ENCODE data around the gene GP5.
A peak's percentile ranks its signal among the peaks of the same experiment; 100 is the strongest.

The GP5 gene, protein sequence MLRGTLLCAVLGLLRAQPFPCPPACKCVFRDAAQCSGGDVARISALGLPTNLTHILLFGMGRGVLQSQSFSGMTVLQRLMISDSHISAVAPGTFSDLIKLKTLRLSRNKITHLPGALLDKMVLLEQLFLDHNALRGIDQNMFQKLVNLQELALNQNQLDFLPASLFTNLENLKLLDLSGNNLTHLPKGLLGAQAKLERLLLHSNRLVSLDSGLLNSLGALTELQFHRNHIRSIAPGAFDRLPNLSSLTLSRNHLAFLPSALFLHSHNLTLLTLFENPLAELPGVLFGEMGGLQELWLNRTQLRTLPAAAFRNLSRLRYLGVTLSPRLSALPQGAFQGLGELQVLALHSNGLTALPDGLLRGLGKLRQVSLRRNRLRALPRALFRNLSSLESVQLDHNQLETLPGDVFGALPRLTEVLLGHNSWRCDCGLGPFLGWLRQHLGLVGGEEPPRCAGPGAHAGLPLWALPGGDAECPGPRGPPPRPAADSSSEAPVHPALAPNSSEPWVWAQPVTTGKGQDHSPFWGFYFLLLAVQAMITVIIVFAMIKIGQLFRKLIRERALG

DNA sequence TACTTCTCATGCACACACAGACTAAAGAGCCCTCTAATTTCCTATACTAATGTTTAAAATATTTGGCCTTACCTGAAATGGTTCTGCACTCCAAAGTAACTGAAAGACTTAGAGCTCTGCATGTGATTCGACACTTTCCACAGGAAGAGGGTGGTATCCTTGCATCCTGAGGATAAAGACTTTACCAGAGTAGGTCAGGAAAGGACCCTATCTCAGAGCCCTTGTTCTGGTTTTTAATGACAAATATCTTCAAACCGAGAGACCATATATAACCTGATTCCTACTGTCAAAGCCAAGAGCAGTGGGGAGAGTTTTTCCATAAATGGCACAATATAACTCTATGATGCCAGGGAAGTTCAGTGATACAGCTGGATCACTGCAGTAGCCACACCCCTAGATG is at the start of gene GP5:
GP5 (minus strand) TSS at position 101 of the 400 bp plus-strand sequence. CDS start 984 bp downstream, outside the sequence.
- DNase-seq = no peak

DNA sequence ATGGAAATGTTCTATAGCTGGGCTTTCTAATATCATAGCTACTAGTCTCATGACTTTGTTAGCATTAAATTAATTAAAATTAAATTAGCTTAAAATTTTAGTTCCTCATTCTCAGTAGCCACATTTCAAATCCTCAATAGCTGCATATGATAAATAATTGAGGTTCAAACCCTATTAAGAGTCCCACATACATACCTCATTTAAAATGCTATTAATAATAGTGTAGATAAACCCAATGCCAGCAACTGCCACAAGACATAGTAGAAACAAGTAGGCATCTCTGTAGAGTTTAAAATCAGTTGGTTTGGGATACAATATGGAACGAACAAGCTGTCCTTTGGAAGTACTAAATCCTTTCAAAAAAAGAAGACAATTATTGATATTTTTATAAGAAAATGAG is 48.6 kb upstream of the GP5 start:
- DNase-seq = peak; percentile 19

DNA sequence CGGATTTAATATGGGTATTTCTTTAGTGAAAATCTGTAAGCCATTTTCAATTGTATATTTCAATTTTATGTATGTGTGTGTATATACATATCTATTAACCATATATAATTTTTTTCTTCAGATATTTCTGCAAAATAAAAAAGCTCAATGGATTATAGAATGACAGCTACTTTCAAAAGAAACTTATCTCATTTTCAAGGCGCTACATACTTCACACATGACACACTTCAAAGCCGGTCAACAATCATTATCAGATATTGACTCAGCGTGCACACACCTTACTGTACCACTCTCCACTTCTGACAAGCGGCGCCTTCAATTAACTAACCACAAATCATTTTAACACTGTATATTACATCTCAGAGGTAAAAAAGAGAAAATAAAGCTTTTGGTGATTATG is 48.1 kb upstream of the GP5 start:
- peak; percentile 84 for DNase-seq

DNA sequence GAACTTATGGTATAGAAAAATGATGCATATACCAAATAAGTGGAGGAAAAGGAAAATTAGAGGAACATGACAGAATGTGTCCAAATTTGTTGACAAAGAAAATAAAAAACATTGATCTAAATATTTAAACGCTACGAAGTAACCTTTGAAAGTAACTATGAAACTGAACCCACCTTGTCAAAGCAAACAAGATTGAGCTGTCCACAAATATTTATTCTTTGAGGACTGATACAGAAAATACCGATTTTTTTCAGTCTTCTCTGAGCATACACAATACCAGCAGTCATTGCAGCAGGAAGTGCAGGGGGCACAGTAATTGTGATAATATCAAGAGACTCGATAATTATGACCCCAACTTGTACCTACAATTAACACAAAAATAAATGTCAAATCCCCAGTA is 47.7 kb upstream of the GP5 start:
- DNase-seq = peak; percentile 83

DNA sequence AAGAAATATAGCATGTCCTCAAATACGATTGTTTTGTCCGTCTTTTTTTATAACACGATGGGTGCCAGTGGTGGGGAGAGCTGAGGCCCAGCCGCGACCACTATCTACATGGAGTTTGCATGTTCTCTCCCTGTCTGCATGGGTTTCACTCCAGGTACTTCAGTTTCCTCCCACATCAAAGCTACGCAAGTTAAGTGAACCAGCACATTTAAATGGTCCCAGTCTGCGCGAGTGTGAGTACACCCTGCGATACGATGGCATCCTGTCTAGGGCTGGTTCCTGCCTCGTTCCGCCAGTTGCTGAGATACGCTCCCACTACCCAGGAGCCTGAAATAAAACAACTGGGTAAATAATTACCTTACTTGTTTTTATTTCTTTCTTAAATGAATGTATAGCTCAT is 47.1 kb upstream of the GP5 start:
- peak; percentile 95 for DNase-seq

DNA sequence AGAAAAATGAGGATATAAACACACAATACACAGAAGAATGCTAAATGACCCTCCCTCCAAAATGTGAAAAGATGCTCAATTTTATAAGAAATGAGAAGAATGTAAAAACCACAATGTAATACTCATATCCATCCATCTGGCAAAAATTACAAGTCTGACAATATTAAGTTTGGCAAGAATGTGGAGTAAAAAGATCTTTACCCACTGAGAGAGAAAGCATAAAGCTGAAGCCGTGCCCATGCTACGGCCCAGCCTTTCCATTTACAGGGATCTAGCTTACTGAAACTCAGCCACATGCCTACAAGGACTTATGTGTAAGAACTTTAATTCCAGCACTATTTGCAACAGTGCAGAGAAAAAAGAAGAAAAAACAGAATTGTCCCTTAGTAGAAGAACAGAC is 44.8 kb upstream of the GP5 start:
- no peak for DNase-seq

DNA sequence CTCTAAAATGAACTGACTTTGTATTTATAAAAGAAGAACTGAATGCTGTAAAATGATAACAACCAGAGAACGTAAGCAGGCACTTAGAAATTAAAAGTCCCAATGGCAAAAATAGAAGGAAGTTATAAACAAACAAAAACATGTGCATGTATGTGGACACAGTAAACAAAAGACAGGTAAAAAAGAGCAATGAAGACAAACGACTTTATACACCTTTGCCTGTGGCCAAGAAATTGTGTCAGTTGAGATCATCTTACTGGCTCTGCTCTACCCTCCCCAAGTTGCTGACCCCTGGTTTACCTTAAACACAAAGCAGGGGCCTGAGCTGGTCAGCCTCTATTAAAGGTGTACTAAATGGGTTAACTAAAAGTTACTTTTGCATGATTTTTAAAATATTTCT is 41.7 kb upstream of the GP5 start:
- peak; percentile 44 for DNase-seq

DNA sequence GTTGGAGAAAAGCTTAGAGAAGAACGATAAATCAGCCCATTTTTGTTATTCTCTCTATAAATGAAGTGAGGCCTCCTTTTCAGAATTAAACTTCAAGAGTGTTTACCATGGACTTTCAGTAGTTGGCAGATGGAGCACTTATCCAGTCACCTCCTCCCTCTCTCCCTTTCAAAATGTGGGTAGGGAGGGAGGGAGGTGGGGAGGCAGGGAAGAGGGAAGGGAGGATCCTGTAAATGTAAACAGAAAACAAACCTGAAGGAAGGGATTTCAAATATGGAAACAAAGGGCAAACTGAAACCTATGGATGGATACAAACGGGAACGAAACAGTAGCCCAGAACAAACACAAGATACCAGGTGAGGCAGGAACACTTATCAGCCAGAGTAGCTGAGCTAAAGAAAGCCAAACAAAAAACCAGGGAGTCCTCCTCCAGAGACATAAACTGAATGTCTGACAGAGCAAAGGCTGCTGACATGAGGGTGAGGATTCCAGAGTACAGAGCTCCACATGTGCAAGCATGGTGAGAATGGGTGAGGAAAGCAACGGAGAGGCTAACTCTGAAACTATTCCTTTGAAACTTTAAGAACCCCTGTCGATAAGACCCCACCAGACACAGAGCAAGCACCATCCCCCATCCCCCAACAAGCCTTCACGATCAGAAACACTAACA is 41.0 kb upstream of the GP5 start:
- DNase-seq = peak; percentile 90

DNA sequence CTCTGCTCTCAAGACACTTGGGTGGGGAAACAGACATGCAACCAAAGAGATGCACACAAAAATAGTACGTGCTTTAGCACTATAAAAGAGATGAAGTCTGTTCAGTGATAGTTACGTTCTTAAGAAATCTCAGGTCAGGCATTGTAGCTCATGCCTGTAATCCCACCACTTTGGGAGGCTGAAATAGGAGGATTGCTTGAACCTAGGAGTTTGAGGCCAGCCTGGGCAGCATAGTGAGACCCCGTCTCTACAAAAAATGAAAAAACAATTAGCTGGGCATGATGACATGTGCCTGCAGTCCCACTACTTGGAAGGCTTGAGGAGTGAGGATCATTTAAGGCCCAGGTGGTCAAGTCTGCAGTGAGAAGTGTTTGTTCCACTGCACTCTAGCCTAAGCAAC is 35.4 kb upstream of the GP5 start:
- no peak for DNase-seq

DNA sequence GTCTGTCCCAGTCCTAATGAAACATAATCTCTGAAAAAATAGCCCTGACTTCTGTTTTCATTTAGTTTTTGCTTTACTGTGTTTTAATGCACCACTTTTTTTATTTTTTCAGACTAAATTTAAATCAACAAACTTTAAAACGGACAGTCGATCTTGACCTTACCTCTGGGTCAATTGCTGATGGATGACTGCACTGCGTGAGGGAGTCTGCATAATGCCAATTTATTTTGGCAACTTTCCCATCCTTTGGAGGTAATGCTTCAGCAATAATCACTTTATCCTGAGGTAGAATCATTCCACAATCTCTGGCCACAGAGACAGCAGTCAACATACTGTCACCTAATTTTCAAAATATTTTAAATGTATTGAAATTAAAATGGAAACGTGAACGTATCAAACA is 32.5 kb upstream of the GP5 start:
- no peak for DNase-seq

DNA sequence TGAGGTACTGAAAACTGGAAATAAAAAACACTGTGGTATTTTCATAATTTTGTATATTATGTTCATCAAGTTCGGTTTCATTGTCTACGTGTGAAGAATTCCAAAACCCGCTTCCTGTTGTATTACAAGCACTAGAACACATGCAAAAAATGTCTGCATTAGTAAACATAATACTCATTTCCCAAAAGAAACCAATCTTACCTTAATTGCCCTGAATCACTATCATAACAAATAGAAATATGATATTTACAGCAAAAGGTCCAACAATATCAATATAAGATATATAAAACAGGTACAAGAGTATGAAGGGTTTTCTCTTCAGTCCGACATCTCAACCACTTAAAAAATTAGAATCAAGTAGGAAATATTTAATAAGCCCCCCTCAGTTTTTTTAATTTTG is 26.3 kb upstream of the GP5 start:
- no peak for DNase-seq

DNA sequence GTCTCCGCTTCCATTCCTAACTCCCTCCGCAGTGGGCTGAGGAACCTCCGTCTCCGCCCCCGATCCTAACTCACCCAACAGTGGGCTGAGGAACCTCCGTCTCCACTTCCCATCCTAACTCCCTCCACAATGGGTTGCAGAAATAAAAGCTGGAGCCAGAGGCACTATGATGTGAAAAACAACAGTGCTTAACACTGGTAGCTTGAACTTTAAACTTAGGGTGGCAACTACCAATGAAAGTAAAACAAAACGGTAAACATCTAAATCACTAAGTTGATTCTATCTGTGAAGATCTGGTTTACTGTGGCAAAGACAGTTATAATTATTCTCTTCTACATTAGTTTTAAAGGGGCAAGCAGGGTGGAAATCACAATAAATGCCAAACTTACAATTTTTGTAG is 25.9 kb upstream of the GP5 start:
- no peak for DNase-seq

DNA sequence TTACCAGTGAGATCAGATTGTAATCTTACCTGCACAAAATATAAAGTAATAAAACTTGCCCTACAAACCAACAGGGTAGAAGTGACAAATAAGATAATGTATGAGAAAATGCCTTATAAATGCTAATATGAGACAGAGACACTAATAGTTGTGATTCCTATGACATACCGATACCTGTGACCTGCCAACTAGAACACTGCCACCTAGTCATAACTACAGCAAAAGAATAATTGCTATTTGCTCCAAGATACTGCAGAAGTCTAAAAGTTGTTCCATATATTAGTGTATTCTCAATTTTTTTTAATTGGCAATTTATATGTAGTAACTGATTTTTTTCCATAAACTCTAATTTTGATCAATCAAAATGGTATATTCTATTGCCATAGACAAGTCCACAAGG is 25.3 kb upstream of the GP5 start:
- DNase-seq = no peak

DNA sequence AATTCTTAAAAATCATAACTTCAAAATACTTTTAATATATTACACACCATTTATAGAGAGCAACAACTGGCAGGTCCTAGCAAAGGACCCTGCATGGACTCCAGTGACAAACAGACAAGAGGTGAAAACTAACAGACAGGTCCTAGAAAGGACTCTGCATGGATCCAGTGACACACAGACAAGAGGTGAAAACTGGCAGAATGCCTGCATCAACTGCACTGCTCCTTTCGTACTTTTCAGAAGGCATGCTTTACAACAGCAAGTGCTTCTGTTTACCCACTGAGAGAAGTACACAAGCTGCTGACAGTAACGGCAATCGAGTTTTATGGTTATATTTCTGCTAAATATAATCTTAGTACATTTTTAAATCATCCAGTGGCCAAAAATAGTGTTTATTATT is 24.3 kb upstream of the GP5 start:
- DNase-seq = peak; percentile 60

DNA sequence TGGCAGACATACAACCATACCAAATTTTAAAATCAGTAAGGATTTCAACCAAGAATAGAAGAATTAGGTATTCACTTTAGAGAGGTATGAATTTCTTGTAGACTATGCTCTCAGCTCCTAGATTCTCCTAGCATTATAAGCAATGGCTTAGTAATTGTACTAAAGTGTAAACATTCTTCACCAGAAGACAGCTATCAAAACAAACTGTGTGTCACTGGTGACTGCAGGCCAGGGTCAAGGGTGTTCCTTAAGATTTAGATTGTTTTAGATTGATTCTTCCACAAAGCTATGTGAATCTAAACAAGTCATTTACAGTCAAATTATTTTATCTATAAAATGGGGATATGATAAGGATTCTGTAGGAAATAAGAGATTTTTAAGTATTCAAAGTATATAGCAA is 23.1 kb upstream of the GP5 start:
- no peak for DNase-seq

DNA sequence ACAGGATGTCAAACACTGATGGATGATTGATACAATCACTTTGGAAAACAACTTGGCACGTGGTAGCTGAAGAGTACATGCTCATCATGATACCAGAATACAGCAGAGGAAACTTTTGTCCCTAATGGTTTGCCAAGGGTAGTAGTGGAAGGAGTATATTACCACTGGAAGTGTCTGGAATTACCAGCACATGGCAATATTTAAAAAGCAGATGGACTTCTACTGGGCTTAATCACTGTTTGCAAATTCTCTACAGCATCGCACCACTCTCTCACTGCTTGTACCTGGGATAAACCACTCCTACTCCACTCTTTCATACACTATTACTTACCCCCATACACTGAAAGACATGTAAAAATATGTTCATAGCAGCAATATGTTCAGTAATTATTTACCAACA is 19.6 kb upstream of the GP5 start:
- DNase-seq = no peak

DNA sequence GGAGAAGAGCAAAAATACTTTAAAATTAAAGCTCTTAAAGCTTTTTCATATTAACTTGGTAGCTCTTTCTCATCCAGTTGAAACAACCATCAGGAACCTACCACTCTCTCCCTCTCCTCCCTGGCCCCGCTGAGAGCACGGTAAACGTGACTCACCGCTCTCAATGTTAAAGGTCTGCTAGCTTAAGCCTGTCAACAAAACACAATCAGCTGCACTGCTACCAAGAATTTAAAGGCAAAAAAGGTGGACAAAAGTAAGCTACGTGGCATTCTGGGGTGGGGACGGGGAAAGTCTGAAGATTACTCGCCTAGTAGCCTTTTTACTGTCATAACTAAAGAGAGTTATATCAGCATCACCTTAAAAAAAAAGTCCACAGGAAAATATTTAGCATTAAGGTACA is 8.4 kb upstream of the GP5 start:
- DNase-seq = peak; percentile 81

DNA sequence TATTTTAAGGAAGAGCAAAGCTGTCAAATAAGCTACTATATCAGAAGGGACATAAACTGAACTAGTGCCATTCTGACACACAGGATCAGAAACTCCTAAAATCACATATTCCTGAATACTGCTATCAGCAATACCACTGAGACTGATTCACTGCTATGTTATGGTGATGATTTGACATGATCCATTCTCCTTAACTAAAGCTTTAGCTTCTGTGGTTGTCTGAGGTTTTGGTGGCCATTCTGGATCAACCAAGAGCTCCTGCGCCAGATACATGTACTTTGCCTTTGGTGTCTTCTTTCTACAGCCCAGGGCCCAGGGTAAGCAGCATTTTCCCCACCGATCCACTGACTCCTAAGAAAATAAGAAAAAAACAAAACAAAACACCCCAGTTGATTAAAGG is 6.7 kb upstream of the GP5 start:
- DNase-seq = no peak

DNA sequence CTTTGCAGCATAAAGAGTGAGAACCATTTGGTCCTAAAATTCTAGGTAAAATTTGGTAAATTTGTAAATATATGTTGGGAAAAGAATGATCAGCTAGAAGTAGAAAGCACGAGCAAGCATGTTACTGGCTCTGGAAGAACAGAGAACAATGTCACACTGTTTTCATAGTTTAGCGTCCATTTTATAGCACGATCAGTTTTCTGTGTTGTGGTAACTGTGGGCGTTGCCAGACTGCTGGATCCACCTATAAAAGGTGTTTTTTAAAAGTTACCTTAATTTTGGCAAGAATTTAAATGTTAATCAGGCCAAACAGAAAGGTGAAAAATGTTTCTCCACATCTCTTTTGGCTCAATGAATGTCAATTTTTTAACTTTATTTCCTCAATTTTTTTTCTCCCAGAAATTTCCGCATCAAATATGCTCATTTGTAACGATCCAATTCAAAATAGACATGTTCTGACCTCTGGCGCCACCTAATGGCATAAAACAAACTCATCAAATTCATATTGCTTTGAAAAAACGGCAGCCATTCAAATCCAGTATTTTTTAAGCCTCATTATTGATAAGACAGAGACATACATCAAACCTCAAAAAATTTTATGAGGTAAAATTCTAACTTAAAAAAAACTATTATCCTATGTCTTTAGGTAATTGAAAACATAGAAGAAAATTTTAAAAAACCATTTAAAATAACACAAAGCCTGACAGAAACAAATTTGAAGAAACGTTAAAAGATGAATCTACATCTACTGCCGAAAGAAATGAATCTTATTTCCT is 5.5 kb upstream of the GP5 start:
- peak; percentile 78 for DNase-seq

DNA sequence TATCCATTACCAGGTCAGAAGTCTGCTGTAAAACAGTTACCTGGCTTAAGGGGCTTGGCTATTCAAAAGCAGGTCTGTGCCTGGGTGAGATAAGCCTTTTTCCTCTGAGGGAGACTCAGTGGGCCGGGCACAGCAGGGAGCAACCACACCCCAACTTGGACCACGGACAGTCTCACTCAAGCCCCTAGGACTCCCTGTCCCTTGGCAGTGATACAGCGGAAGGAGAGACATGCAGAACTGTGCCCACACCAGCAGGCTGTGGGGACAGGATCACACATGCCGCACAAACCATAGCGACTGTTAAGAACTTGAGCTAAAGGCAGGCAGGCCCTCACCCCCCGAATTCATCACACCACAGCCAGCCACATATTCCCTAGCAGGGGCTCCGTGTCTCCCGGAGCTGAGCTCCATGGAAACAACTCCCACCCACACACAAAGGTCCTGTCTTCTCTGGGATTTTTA is 2.8 kb upstream of the GP5 start:
- DNase-seq = no peak

DNA sequence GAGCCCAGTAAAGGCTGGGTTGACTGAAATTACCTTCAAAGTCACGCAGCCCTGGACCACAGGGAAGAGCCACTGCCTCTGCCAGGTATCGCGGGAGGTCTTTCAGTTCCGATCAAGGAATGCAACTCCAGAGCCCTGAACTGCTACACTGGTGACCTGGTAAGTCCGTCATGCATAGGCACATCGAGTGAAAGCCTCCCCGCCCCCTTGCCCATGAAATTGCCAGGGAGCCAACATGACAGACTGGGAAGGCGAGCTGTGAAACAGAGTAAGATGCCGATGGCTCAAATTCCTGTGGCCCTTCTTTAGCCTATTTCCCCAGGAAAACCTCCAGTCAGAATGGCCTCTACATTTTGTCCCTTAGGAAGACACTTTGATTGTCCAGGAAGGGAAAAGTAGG is 2.3 kb upstream of the GP5 start:
- DNase-seq = peak; percentile 24

DNA sequence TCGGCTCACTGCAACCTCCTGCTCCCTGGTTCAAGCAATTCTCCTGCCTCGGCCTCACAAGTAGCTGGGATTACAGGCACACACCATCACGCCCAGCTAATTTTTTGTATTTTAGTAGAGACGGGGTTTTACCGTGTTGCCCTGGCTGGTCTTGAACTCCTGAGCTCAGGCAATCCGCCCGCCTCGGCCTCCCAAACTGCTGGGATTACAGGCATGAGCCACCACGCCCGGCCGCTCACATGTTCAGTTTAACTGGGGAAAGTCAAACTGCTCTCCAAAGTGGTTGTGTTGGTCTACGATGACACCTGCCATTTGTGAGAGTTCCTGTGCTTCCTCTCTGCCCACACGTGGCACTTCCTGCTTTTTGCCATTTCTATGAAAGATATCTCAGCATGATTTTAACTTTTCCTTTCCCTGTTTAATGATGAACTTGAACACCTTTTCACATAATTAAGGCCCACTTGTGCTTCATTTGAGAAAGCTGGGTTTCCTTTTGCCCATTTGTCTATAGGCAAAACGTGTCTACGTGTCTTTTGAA is 877 bp upstream of the GP5 start:
- DNase-seq = peak; percentile 63

DNA sequence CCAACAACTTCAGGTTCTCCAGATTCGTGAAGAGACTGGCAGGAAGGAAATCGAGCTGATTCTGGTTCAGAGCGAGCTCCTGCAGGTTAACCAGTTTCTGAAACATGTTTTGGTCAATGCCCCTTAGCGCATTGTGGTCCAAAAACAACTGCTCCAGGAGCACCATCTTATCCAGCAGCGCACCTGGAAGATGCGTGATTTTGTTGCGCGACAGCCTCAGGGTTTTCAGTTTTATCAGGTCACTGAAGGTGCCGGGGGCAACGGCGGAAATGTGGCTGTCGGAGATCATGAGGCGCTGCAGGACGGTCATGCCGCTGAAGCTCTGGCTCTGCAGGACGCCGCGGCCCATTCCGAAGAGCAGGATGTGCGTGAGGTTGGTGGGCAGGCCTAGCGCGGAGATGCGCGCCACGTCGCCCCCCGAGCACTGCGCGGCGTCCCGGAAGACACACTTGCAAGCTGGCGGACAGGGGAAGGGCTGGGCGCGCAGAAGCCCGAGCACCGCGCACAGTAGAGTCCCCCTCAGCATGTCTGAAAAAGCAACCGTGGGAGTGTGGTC is 1.2 kb downstream of the GP5 start:
- DNase-seq = peak; percentile 37

All from DMS53 (cell line).